HG03139 (cell line): Measurements from ENCODE around the gene MIAT.

ENCODE experiments used
- ATAC-seq: cut with Tn5 transposase; IDR thresholded peaks from one replicate; pipeline ENCODE4 v1.9.1; 2021; ENCODE audit not compliant: unreplicated experiment

Gene MIAT

DNA sequence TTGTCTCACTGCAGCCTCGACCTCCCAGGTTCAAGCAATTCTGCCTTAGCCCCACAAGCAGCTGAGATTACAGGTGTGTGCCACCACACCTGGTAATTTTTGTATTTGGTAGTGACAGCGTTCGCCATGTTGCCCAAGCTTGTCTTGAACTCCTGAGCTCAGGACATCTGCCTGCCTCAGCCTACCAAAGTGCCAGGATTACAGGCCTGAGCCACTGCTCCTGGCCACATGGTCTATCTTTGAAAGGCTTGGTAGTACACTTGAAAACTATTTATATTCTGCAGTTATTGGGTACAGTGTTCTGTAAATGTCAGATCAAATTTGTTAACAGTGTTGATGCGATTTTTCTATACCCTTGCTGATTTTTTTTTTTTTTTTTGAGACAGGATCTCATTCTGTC lies 26.1 kb upstream of the MIAT start:
- ATAC-seq, result no peak

DNA sequence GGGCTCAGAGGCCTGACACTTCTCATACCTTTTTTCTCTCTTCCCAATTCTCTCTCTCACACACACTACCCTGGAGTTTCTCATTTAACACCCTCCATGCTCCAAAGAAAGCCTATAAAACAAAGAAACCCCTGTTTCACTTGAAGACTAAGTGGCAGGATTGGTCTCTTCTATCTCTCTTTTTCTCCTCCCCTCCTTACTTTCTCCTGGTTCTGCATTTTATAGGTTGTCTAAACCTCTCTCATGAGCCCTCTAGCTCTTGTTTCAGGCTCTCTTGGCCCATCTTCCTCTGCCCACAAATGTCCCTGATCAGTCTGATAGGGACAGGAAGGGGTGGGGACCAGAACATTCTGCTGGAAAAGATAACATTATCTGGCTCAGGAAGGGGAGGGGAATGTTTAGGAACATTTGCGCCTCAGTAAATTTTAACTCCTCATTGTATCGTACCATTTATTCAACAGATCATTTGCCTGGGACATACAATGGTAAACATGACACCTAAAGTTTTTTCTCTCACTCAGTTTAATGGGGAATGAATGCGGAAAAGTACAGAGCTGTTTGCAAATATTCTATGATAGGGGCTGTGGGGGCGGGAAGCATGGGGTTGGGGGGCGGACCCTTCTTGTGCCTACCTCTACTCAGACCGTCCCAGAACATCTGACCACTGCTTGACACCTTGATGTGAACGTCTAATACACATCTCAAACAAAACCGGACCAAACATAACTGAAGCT lies 24.8 kb upstream of the MIAT start:
- ATAC-seq, result no peak

DNA sequence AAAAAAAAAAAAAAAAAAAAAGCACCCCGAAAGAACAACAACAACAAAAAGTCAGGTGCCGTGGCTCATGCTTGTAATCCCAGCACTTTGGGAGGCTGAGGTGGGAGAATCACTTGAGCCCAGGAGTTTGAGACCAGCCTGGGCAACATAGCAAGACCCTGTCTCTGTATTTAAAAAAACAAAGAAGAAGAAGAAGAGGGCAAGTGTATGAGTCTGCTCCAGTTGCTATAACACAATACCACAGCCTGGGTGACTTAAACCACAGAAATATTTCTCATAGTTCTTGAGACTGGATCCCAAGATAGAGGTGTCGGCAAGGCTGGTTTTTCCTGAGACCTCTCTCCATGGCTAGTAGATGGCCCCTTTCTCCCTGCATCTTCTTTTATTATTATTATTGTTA lies 23.2 kb upstream of the MIAT start:
- ATAC-seq, result no peak

GRCh38 chr22:26635117-26635516 lies 22.3 kb upstream of the MIAT start:
- no peak for ATAC-seq

- no peak for ATAC-seq
These were observed 21.1 kb upstream of the MIAT start for GRCh38 chr22:26636296-26636695.

DNA sequence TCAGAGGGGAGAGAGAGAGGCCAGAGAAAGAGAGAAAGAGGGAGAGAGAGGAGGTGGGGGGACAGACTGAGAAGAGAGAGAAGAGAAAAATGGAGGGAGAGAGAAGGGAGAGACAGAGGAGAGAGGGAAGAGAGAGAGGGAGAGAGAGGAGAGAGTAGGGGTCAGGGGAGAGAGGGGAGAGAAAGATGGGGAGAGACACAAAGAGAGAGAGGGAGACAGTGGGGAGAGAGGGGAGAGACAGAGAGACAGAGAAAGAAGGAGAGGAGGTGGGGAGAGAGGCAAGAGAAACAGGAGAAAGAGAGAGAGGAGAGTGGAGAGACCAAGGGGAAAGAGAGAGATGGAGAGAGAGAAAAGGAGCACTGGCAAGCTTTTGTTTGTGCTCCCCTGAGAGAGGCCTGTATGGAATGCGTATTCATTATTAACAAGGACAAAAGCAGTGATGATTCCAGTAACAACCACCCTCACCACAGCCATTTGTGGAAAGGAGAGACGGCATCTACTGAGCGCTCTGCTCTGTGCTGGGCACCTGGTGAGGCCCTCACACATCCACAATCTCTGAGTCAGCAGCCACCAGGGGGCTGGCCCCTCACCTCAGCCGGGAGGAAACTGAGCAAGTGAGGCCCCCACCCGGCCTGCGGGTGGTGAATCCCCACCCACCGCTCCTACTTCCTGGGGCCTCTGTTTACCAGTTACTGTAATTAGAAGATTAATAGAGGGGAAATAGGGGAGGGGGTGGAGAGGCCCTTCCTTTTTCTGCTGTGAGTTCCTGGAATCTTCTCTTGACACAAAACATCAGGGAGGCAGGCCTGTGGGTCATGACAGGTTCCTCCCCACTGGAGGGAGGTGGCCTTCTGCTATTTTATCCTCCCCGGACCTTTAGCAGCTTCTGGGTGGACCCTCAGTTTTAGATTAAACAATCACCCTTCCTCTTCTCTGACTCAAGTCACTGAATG lies 14.6 kb upstream of the MIAT start:
- no peak for ATAC-seq

GRCh38 chr22:26643418-26644100 lies 13.8 kb upstream of the MIAT start:
- no peak for ATAC-seq

GRCh38 chr22:26646158-26646557 lies 11.2 kb upstream of the MIAT start:
- ATAC-seq, result no peak

DNA sequence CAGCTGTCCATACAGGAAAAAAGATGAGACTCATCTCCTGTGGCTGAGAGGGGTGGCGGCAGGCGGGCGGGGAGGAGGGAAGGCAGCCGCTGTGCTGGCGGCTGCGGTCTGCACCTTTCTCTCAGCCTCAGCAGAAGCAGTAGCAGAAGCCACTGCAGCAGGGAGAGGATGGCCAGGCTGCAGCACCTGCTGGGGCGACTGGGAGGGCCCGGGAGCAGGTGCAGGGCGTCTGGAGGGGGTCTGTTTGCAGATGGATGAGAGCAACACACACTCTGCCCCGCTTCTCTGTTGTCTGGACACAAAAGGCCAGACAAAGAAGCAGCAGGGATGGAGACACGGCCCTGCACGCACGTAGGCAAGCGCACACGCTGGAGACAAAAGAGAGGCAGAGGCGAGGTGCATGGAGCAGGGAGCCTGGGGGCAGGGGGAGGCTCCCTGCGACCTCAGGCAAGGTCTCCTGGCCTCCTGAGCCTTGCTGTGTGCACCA lies 9.3 kb upstream of the MIAT start:
- no peak for ATAC-seq

GRCh38 chr22:26648528-26649388 lies 8.6 kb upstream of the MIAT start:
- ATAC-seq, result no peak

GRCh38 chr22:26650722-26651421 lies 6.5 kb upstream of the MIAT start:
- ATAC-seq, result no peak

- no peak for ATAC-seq
These were observed 5.6 kb upstream of the MIAT start for GRCh38 chr22:26651815-26652214.

- no peak for ATAC-seq
These were observed 773 bp downstream of the MIAT start for GRCh38 chr22:26658161-26658560.

GRCh38 chr22:26658671-26659478 lies 1.5 kb downstream of the MIAT start:
- ATAC-seq, result no peak

GRCh38 chr22:26660356-26660755 lies 3.0 kb downstream of the MIAT start:
- ATAC-seq, result no peak

DNA sequence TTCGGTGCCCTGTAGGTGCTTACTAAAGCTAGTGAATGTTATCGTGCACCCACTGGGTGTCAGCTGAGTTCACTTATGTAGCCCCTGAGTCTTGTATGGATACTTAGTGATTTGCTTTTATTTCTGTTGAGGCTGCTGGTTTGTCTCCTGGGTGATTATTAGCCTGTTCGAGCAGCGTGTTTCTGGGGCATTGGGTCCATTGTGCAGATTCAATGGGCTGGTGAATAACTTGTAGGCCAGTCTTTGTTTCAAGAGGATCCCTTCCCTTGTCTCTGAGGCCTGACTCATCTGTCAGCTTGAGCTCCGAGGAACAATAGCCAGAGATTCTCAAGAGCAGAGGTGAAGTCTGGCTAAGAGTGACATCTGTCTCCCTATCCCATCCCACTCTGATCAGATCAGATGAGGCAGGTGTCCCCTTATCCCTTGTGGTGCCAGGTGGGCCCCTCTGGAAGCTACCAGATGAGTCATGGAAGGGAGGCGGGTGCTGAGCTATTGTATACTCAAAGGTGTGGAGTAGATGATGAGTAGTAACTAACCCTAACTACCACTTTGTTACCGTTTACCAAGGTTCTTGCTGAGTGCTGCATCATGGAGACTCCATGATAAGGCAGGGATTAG lies 3.7 kb downstream of the MIAT start:
- ATAC-seq, result no peak

- ATAC-seq, result no peak
These were observed 4.8 kb downstream of the MIAT start for GRCh38 chr22:26662160-26662559.

DNA sequence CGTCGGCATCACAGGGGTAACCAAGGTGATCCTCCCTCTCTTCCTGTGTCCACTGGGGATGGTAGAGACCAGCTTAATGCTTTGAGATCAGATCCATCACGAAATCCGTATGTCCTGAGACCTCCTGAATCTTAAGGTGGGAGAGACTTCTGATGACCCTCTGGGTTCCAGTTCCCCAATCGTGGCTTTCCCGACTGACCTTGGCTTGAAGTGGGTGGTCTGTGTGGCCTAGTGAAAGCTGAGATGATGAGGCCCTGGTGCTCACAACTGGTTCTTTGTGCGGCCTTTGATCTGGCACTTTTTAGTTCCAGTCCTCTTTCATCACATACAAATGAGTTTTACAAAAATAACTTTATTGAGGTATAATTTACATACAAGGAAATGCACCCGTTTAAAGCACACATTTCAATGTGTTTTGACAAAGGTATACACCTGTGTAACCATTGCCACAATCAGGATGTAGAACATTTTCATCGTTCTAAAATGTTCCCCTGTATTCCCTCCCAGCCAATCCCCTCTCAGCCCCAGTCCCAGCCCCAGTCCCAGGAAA lies 6.1 kb downstream of the MIAT start:
- no peak for ATAC-seq
